ENCODE data around the gene FAM236C. TPM values are rescaled to one million over a fixed set of nuclear protein-coding genes. Genes with fewer than 3 reads are reported as not detected.

Gene FAM236C
- total RNA-seq, result not detected in 2 replicates

DNA sequence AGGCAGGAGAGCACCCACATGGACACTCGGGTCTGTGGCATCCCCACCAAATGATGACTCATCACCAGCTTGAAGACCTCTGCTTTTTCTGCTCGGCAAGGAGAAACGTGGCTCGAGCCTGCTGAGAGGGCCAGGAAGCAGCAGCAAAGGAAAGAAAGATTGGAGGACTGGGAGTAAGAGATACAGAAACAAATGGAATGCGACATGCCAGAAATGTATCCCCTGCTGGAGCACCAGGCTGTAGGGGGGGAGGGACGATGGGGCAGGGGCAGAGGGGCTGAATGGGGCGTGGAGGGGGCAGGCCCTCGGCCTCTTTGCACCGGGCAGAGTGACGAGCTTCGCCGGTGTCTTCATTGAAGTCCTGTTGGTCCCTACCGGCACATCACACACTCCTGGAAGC, at the start of gene FAM236C:
FAM236C (plus strand) TSS at position 301 of the 400 bp plus-strand sequence. CDS start 100 bp downstream, outside the sequence.

DNA sequence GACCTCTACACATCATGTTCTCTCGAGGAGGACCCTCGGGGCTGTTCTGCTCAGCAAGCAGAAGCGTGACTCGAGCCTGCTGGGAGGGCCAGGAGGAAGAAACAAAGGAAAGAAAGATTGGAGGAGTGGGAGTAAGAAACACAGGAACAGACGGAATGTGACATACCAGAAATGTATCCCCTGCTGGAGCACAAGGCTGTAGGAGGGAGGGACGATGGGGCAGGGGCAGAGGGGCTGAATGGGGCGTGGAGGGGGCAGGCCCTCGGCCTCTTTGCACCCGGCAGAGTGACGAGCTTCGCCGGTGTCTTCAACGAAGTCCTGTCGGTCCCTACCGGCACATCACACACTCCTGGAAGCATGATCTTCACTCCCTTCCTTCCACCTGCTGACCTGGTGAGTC, 25.5 kb downstream of the FAM236C start, which contains the start of gene FAM236A:
FAM236A (plus strand) TSS at position 301 of the 400 bp plus-strand sequence; CDS start at position 358, 57 bp downstream.

DNA sequence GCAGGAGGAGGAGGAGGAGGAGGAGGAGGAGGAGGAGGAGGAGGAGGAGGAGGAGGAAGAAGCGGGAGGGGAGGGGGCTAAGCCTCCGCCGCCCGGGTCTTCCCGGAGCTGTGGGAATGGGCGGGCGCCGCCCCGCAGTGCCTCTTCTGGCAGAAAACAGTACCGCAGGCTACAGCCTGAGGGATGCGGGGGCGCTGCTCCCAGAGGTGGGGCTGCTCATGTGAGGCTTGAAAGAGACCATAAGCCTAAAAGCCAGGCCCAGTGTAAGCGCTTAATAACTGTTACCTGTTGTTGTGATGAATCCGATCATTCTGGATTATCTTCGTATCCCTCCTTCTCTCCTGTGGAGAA, 31.4 kb downstream of the FAM236C start, which contains the start of gene DMRTC1:
DMRTC1 (minus strand) TSS at position 19 of the 351 bp plus-strand sequence. CDS start 68,143 bp downstream, outside the sequence.

Other genes with a start within 250 kb of the FAM236C start
- 6.7 and 11.8 TPM in 2 replicates for gene PHKA1, start 198.3 kb upstream of the FAM236C start, total RNA-seq
- gene DMRTC1B, start 135.7 kb upstream of the FAM236C start, total RNA-seq, result not detected in 2 replicates
- gene FAM236B, start 130.0 kb upstream of the FAM236C start, total RNA-seq, result not detected in 2 replicates
- not detected in 2 replicates for gene FAM236D, start 104.4 kb upstream of the FAM236C start, total RNA-seq
- gene FAM236A, start 25.6 kb downstream of the FAM236C start, total RNA-seq, result not detected in 2 replicates
- gene DMRTC1, start 31.2 kb downstream of the FAM236C start, total RNA-seq, result not detected in 2 replicates
- gene PABPC1L2B, start 90.3 kb downstream of the FAM236C start, total RNA-seq, result not detected in 2 replicates
- not detected in 2 replicates for gene PABPC1L2A, start 166.9 kb downstream of the FAM236C start, total RNA-seq

Measured in hair follicular keratinocyte (primary cell).